Measurements from ENCODE around the gene F8A2. TPM values are rescaled to one million over a fixed set of nuclear protein-coding genes. Genes with fewer than 3 reads are reported as not detected.
A peak's percentile ranks its signal among the peaks of the same experiment; 100 is the strongest.
"Not testable (repeated sequence)": the region's sequence is repeated elsewhere in the genome, so short reads cannot be mapped to it uniquely, and the experiment has no call there.

F8A2 gene
- total and polyA plus RNA-seq, 9 of the 15 experiments (the other 6 are each of a cell fraction or from before 2014, with no cell fraction given), result not detected

DNA sequence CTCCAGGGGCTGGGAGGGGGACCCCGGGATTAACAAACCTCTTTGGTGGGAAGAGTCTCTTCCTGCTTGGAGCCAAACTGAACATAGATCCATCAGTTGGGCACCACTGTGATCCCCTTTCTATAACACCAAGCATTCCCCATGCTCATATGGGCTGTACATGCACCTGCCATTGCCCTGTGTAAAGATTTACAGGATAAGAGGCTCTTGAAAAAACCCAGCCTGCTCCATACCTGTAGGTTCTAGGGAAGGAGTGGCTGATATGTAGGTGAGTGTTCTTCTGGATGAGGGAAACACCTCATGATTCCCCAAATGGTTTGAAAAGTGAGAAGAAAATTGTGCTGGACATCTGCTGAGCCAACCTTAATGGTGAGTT, 46.6 kb upstream of the F8A2 start:
- Histone ChIP-seq H3K27ac (ENCODE audit: extremely low read depth, low read depth, low read length) (peak overlapping the region; percentile 80), H3K4me2 (ENCODE audit: insufficient read depth, low read length) (peak overlapping the region; percentile 51), H3K79me2 (ENCODE audit: control insufficient read depth, insufficient read depth, low read length) (peaks cover 41% of the 10 kb centered on the region), H3K9ac (ENCODE audit: insufficient read depth in 1 of 2, low read depth in 2 of 2, low read length in 2 of 2) (peak overlapping the region in 1 of 2 experiments; percentile 40; a peak in 1 of 4 replicates), H2AFZ (ENCODE audit: low read depth, low read length) (peak overlapping the region; percentile 46; the same call in 1 of the 2 replicates)
- WGBS (ENCODE audit: insufficient coverage, low coverage, missing lambda C conversion rate), result 0% methylated on average over 1 of the region's 1 CpG
- H3K36me3 ChIP-seq (ENCODE audit: control insufficient read depth, insufficient read depth, low read length); DNase-seq (ENCODE audit: extremely low read depth in 1 of 4, low spot score in 3 of 4); POLR2A ChIA-PET; H3K4me1 ChIP-seq (replicated peaks in 1 of 2; ENCODE audit: control insufficient read depth in 2 of 2, insufficient read depth in 2 of 2, low read length in 2 of 2); CTCF ChIA-PET (ENCODE audit: low intra/inter-chr PET ratio); H3K4me3 ChIP-seq; H3K27me3 ChIP-seq (ENCODE audit: control insufficient read depth in 2 of 2, insufficient read depth in 2 of 2, low read length in 2 of 2); H4K20me1 ChIP-seq (replicated peaks; ENCODE audit: control insufficient read depth, insufficient read depth, low read length); H3K9me1 ChIP-seq (ENCODE audit: control insufficient read depth, insufficient read depth, low read length); H3K9me3 ChIP-seq (replicated peaks; ENCODE audit: control insufficient read depth, insufficient read depth, low read depth, low read length); BruUV-seq (replicated peaks); intact Hi-C loops (cut with micrococcal nuclease): not testable (repeated sequence)
- peak; percentile 23 for FAIRE-seq
- ATAC-seq, result peak; percentile 2; the same call in 2 of the 3 replicates
- in situ Hi-C loops (cut with MboI), result loop anchor here (25.0 kb wide), 1 partner anchor 152 kb away; no protein-coding TSS in a partner anchor

DNA sequence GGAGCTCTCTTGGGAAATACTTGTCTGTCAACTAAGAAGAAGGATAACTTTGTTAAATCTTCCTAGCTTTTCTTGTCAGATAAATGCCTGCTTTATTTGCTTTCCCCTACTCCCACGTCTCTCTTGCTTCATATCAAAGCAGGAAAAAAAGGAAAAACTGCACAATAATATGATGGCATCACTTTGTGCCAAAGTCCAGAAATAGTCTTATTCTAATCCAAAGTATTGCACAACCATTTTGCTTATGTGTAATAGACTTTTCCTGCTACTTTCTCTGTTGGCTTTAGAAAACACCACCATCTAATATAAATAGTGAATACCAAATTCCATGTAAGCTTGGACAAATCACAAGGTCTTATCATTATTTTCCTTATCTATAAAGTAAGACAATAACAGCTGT, 36.2 kb upstream of the F8A2 start:
- ATAC-seq; FAIRE-seq; H3K9ac ChIP-seq (ENCODE audit: insufficient read depth in 1 of 2, low read depth in 2 of 2, low read length in 2 of 2); H3K4me3 ChIP-seq; POLR2A ChIA-PET; H3K79me2 ChIP-seq (ENCODE audit: control insufficient read depth, insufficient read depth, low read length); H2AFZ ChIP-seq (ENCODE audit: low read depth, low read length); BruUV-seq (replicated peaks); H4K20me1 ChIP-seq (replicated peaks; ENCODE audit: control insufficient read depth, insufficient read depth, low read length); CTCF ChIA-PET (ENCODE audit: low intra/inter-chr PET ratio); H3K27ac ChIP-seq (ENCODE audit: extremely low read depth, low read depth, low read length); intact Hi-C loops (cut with micrococcal nuclease); H3K4me2 ChIP-seq (ENCODE audit: insufficient read depth, low read length); H3K9me3 ChIP-seq (replicated peaks; ENCODE audit: control insufficient read depth, insufficient read depth, low read depth, low read length); DNase-seq (ENCODE audit: extremely low read depth in 1 of 4, low spot score in 3 of 4); H3K4me1 ChIP-seq (replicated peaks in 1 of 2; ENCODE audit: control insufficient read depth in 2 of 2, insufficient read depth in 2 of 2, low read length in 2 of 2); H3K27me3 ChIP-seq (ENCODE audit: control insufficient read depth in 2 of 2, insufficient read depth in 2 of 2, low read length in 2 of 2); H3K9me1 ChIP-seq (ENCODE audit: control insufficient read depth, insufficient read depth, low read length); H3K36me3 ChIP-seq (ENCODE audit: control insufficient read depth, insufficient read depth, low read length): not testable (repeated sequence)
- in situ Hi-C loops (cut with MboI), result loop anchor here (25.0 kb wide), 1 partner anchor 142 kb away; no protein-coding TSS in a partner anchor
- no CpG with 5 or more reads among the region's 1 CpG for whole genome bisulfite sequencing (ENCODE audit: insufficient coverage, low coverage, missing lambda C conversion rate)

DNA sequence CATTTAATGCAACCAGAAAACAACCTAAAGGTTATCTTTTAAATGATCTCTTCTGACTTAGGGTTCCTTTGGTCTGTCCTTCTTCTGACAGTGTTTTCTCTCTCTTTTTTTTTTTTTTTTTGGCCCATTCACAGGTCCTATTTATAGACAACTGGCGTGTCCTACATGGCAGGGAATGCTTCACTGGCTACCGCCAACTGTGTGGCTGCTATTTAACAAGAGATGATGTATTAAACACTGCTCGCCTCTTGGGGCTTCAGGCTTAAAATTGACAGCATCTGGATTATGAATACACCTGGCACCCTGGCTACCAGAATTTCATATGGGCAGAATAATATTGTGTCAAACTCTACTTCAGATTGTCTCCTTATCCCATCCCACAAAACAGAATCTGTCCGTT, 32.4 kb upstream of the F8A2 start:
- CTCF ChIA-PET (ENCODE audit: low intra/inter-chr PET ratio); H3K36me3 ChIP-seq (ENCODE audit: control insufficient read depth, insufficient read depth, low read length); intact Hi-C loops (cut with micrococcal nuclease); H3K4me1 ChIP-seq (replicated peaks in 1 of 2; ENCODE audit: control insufficient read depth in 2 of 2, insufficient read depth in 2 of 2, low read length in 2 of 2); H3K9me3 ChIP-seq (replicated peaks; ENCODE audit: control insufficient read depth, insufficient read depth, low read depth, low read length); H3K4me3 ChIP-seq; ATAC-seq; H3K9me1 ChIP-seq (ENCODE audit: control insufficient read depth, insufficient read depth, low read length); H3K79me2 ChIP-seq (ENCODE audit: control insufficient read depth, insufficient read depth, low read length); H2AFZ ChIP-seq (ENCODE audit: low read depth, low read length); H3K4me2 ChIP-seq (ENCODE audit: insufficient read depth, low read length); H4K20me1 ChIP-seq (replicated peaks; ENCODE audit: control insufficient read depth, insufficient read depth, low read length); DNase-seq (ENCODE audit: extremely low read depth in 1 of 4, low spot score in 3 of 4); BruUV-seq (replicated peaks); FAIRE-seq; POLR2A ChIA-PET; H3K27ac ChIP-seq (ENCODE audit: extremely low read depth, low read depth, low read length); H3K9ac ChIP-seq (ENCODE audit: insufficient read depth in 1 of 2, low read depth in 2 of 2, low read length in 2 of 2); H3K27me3 ChIP-seq (ENCODE audit: control insufficient read depth in 2 of 2, insufficient read depth in 2 of 2, low read length in 2 of 2): not testable (repeated sequence)
- in situ Hi-C loops (cut with MboI), result loop anchor here (25.0 kb wide), 1 partner anchor 138 kb away; no protein-coding TSS in a partner anchor
- no CpG with 5 or more reads among the region's 4 CpGs for WGBS (ENCODE audit: insufficient coverage, low coverage, missing lambda C conversion rate)

DNA sequence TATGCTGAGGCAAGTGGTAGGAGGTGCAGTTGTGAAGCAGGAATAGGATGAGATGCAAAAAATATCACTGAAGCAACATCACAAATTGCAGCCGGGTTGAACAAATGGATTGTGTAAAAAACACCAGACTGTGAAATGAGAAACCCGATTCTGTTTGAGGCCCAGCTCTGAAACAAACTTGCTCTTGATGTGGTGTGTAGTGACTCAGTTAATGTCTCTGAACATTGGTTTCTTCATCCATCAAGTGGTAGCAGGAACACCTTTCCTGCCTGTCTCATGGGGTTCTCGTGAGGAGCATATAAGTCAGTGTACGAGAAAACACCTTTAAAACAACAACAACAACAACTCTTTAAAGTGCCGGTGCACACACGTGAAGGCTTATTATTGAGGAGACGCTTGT, 18.2 kb upstream of the F8A2 start:
- H3K79me2 ChIP-seq (ENCODE audit: control insufficient read depth, insufficient read depth, low read length); H3K4me3 ChIP-seq; H3K9ac ChIP-seq (ENCODE audit: insufficient read depth in 1 of 2, low read depth in 2 of 2, low read length in 2 of 2); H3K4me2 ChIP-seq (ENCODE audit: insufficient read depth, low read length); H3K9me1 ChIP-seq (ENCODE audit: control insufficient read depth, insufficient read depth, low read length); H3K4me1 ChIP-seq (replicated peaks in 1 of 2; ENCODE audit: control insufficient read depth in 2 of 2, insufficient read depth in 2 of 2, low read length in 2 of 2); H3K27me3 ChIP-seq (ENCODE audit: control insufficient read depth in 2 of 2, insufficient read depth in 2 of 2, low read length in 2 of 2); H2AFZ ChIP-seq (ENCODE audit: low read depth, low read length); H3K9me3 ChIP-seq (replicated peaks; ENCODE audit: control insufficient read depth, insufficient read depth, low read depth, low read length); ATAC-seq; DNase-seq (ENCODE audit: extremely low read depth in 1 of 4, low spot score in 3 of 4); H4K20me1 ChIP-seq (replicated peaks; ENCODE audit: control insufficient read depth, insufficient read depth, low read length); FAIRE-seq; H3K36me3 ChIP-seq (ENCODE audit: control insufficient read depth, insufficient read depth, low read length); in situ Hi-C loops (cut with MboI); H3K27ac ChIP-seq (ENCODE audit: extremely low read depth, low read depth, low read length); CTCF ChIA-PET (ENCODE audit: low intra/inter-chr PET ratio); POLR2A ChIA-PET; intact Hi-C loops (cut with micrococcal nuclease); BruUV-seq (replicated peaks): not testable (repeated sequence)
- WGBS (ENCODE audit: insufficient coverage, low coverage, missing lambda C conversion rate), result no CpG with 5 or more reads among the region's 7 CpGs
